ENCODE measurements around the gene MMAB. TPM values are rescaled to one million over a fixed set of nuclear protein-coding genes. Genes with fewer than 3 reads are reported as not detected.

Gene MMAB
- total and polyA plus RNA-seq, 5 experiments from 2014 or later = 20.6 to 39.1 (median 28.2) TPM

GRCh38 chr12:109561711-109562030, 11.6 kb downstream of the MMAB start:
- ATAC-seq = no peak
- no peak overlapping the region for H3K4me3 Mint-ChIP-seq
- POLR2A ChIA-PET = no interaction called here

GRCh38 chr12:109560867-109561710, 12.2 kb downstream of the MMAB start:
- Mint-ChIP-seq H3K9me3 (peaks cover 0 to 4% (median 0%) of the 10 kb centered on the region in 9 donors), H3K4me3 (no peak overlapping the region), H3K36me3 (peaks cover 0 to 30% (median 17%) of the 10 kb centered on the region in 3 donors), H3K4me1 (peaks cover 0 to 3% (median 0%) of the 10 kb centered on the region in 4 donors), H3K27ac (no peak overlapping the region), H3K27me3 (no peaks in the 10 kb centered on the region)
- ATAC-seq = no peak
- DNase-seq = no peak
- POLR2A ChIA-PET = no interaction called here

More at GRCh38 chr12:109561711-109562030, 11.6 kb downstream of the MMAB start:
- H3K4me1 Mint-ChIP-seq = peaks cover 0 to 3% (median 0%) of the 10 kb centered on the region in 4 donors
- no peak overlapping the region for H3K27ac Mint-ChIP-seq
- H3K27me3 Mint-ChIP-seq = no peaks in the 10 kb centered on the region
- H3K36me3 Mint-ChIP-seq = peaks cover 0 to 35% (median 17%) of the 10 kb centered on the region in 3 donors
- H3K9me3 Mint-ChIP-seq = peaks cover 0 to 4% (median 0%) of the 10 kb centered on the region in 9 donors
- DNase-seq = no peak

GRCh38 chr12:109559601-109560000, 13.7 kb downstream of the MMAB start:
- Mint-ChIP-seq H3K27me3 (no peaks in the 10 kb centered on the region), H3K27ac (no peak overlapping the region), H3K9me3 (peaks cover 0 to 4% (median 0%) of the 10 kb centered on the region in 9 donors), H3K4me3 (no peak overlapping the region), H3K36me3 (peaks cover 0 to 24% (median 17%) of the 10 kb centered on the region in 3 donors), H3K4me1 (peaks cover 0 to 3% (median 0%) of the 10 kb centered on the region in 4 donors)
- POLR2A ChIA-PET = no interaction called here
- ATAC-seq (no peak), DNase-seq (no peak)

- ATAC-seq = no peak
- H3K4me1 Mint-ChIP-seq = peaks cover 0 to 3% (median 0%) of the 10 kb centered on the region in 4 donors
- POLR2A ChIA-PET = no interaction called here
Measured at GRCh38 chr12:109559200-109559505, 14.2 kb downstream of the MMAB start.

GRCh38 chr12:109558374-109559199, 14.7 kb downstream of the MMAB start:
- ATAC-seq (no peak), DNase-seq (no peak)
- H3K9me3 Mint-ChIP-seq = peaks cover 0 to 4% (median 0%) of the 10 kb centered on the region in 9 donors
- POLR2A ChIA-PET = no interaction called here
- peaks cover 0 to 16% (median 13%) of the 10 kb centered on the region in 3 donors for H3K36me3 Mint-ChIP-seq
- H3K27me3 Mint-ChIP-seq = no peaks in the 10 kb centered on the region
- peaks cover 0 to 3% (median 0%) of the 10 kb centered on the region in 4 donors for H3K4me1 Mint-ChIP-seq
- H3K4me3 Mint-ChIP-seq = no peak overlapping the region
- H3K27ac Mint-ChIP-seq = no peak overlapping the region

More at GRCh38 chr12:109559200-109559505, 14.2 kb downstream of the MMAB start:
- H3K9me3 Mint-ChIP-seq = peaks cover 0 to 4% (median 0%) of the 10 kb centered on the region in 9 donors
- H3K27ac Mint-ChIP-seq = no peak overlapping the region
- no peak for DNase-seq
- H3K27me3 Mint-ChIP-seq = no peaks in the 10 kb centered on the region
- peaks cover 0 to 21% (median 13%) of the 10 kb centered on the region in 3 donors for H3K36me3 Mint-ChIP-seq
- no peak overlapping the region for H3K4me3 Mint-ChIP-seq

GRCh38 chr12:109557805-109558204, 15.5 kb downstream of the MMAB start:
- no peak overlapping the region for H3K27ac Mint-ChIP-seq
- POLR2A ChIA-PET = no interaction called here
- ATAC-seq (no peak), DNase-seq (no peak)
- H3K27me3 Mint-ChIP-seq = no peaks in the 10 kb centered on the region
- H3K4me3 Mint-ChIP-seq = no peak overlapping the region
- peaks cover 0 to 13% (median 12%) of the 10 kb centered on the region in 3 donors for H3K36me3 Mint-ChIP-seq
- H3K4me1 Mint-ChIP-seq = peaks cover 0 to 3% (median 0%) of the 10 kb centered on the region in 4 donors
- H3K9me3 Mint-ChIP-seq = peaks cover 0 to 4% (median 0%) of the 10 kb centered on the region in 9 donors

GRCh38 chr12:109557200-109557599, 16.1 kb downstream of the MMAB start:
- POLR2A ChIA-PET = no interaction called here
- Mint-ChIP-seq H3K9me3 (peaks cover 0 to 2% (median 0%) of the 10 kb centered on the region in 9 donors), H3K4me3 (no peak overlapping the region), H3K36me3 (peaks cover 0 to 7% (median 7%) of the 10 kb centered on the region in 3 donors), H3K27me3 (no peaks in the 10 kb centered on the region), H3K27ac (peak overlapping the region in 2 of 10 donors; percentile 2 to 62), H3K4me1 (peaks cover 0 to 2% (median 0%) of the 10 kb centered on the region in 4 donors)
- DNase-seq (no peak), ATAC-seq (no peak)

GRCh38 chr12:109555431-109556315, 17.6 kb downstream of the MMAB start:
- peak overlapping the region in 1 of 10 donors; percentile 65 for H3K27ac Mint-ChIP-seq
- POLR2A ChIA-PET = no interaction called here
- no peaks in the 10 kb centered on the region for H3K36me3 Mint-ChIP-seq
- no peaks in the 10 kb centered on the region for H3K27me3 Mint-ChIP-seq
- ATAC-seq (no peak), DNase-seq (no peak)
- H3K4me3 Mint-ChIP-seq = no peak overlapping the region
- H3K9me3 Mint-ChIP-seq = no peaks in the 10 kb centered on the region
- no peaks in the 10 kb centered on the region for H3K4me1 Mint-ChIP-seq

GRCh38 chr12:109554761-109555160, 18.5 kb downstream of the MMAB start:
- Mint-ChIP-seq H3K4me3 (no peak overlapping the region), H3K36me3 (no peaks in the 10 kb centered on the region), H3K9me3 (no peaks in the 10 kb centered on the region), H3K27ac (no peak overlapping the region), H3K4me1 (no peaks in the 10 kb centered on the region), H3K27me3 (peaks cover 0 to 1% (median 0%) of the 10 kb centered on the region in 5 donors)
- POLR2A ChIA-PET = no interaction called here
- no peak for DNase-seq
- ATAC-seq = no peak

- no peak for ATAC-seq
- Mint-ChIP-seq H3K27ac (no peak overlapping the region), H3K4me3 (no peak overlapping the region), H3K36me3 (no peaks in the 10 kb centered on the region), H3K27me3 (peaks cover 0 to 1% (median 0%) of the 10 kb centered on the region in 5 donors), H3K9me3 (no peaks in the 10 kb centered on the region), H3K4me1 (peaks cover 0 to 2% (median 0%) of the 10 kb centered on the region in 4 donors)
- POLR2A ChIA-PET = no interaction called here
- DNase-seq = no peak
Measured at GRCh38 chr12:109553906-109554500, 19.3 kb downstream of the MMAB start.

- Mint-ChIP-seq H3K4me3 (no peak overlapping the region), H3K36me3 (no peaks in the 10 kb centered on the region), H3K4me1 (peaks cover 0 to 2% (median 0%) of the 10 kb centered on the region in 4 donors), H3K27ac (peak overlapping the region in 1 of 10 donors; percentile 38), H3K27me3 (peaks cover 0 to 2% (median 1%) of the 10 kb centered on the region in 5 donors), H3K9me3 (no peaks in the 10 kb centered on the region)
- DNase-seq (no peak), ATAC-seq (no peak)
- POLR2A ChIA-PET = no interaction called here
Measured at GRCh38 chr12:109553483-109553882, 19.8 kb downstream of the MMAB start.

GRCh38 chr12:109552971-109553370, 20.3 kb downstream of the MMAB start:
- ATAC-seq (no peak), DNase-seq (no peak)
- Mint-ChIP-seq H3K4me1 (peaks cover 0 to 2% (median 0%) of the 10 kb centered on the region in 4 donors), H3K27me3 (peaks cover 0 to 7% (median 1%) of the 10 kb centered on the region in 5 donors), H3K27ac (peak overlapping the region in 1 of 10 donors; percentile 53), H3K36me3 (no peaks in the 10 kb centered on the region), H3K4me3 (no peak overlapping the region), H3K9me3 (no peaks in the 10 kb centered on the region)
- POLR2A ChIA-PET = interaction anchor here (0.6 kb wide), 1 partner anchor 60 kb away, joined by 5 read pairs; no protein-coding TSS in a partner anchor

Measured in naive thymus-derived CD8-positive, alpha-beta T cell (primary cell).